Testis (tissue), 2 donors: ENCODE measurements around the gene DOC2A.

Source experiments
- POLR2A ChIP-seq: fragments of 450-650 bp; IDR thresholded peaks from one replicate; pipeline ENCODE4 v1.6.1; 2017; ENCODE audit warnings: antibody characterized with exemption, mild to moderate bottlenecking, moderate library complexity
- TF ChIP-seq, protein P1 (sequence below), 3 experiments: fragments of 450-650 bp in 2 of 3; fragments of 200-600 bp in 1 of 3; sonication (generic) in 1 of 3; IDR thresholded peaks; one replicate each; pipeline ENCODE4 v1.5.1; 2016 to 2019; ENCODE audit warnings: antibody characterized with exemption in 3 of 3, mild to moderate bottlenecking in 2 of 3, moderate library complexity in 1 of 3

DNA sequence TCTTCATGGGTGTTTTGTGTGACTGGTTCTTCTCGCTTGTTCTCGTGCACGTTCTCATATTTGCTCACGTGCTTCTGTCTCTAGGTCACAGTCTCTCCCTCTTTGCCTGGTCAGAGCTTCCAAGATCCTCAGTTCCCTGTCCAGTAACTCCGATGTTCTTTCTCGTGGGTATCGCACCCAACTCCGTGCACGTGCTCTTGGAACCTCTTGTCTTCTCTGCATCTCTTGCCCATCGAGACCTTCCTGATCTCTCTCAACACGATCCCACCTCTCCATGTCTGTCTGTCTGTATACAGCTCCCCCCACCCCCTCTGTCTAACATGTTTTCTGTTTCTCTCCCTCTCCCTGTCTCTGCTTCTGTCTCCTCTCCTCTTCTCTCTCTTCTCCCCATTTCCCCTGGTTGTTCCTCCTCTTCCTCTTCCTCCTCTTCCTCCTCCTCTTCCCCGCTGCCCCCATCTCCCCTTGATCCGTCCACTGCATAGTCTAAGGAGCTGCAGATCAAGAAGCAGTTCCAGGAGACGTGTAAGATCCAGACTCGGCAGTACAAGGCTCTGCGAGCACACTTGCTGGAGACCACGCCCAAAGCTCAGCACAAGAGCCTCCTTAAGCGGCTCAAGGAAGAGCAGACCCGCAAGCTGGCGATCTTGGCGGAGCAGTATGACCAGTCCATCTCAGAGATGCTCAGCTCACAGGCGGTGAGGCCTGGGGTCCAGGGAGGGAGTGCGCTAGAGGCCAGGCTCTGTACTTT lies 21.5 kb downstream of the DOC2A start:
- TF ChIP-seq, protein P1, sequence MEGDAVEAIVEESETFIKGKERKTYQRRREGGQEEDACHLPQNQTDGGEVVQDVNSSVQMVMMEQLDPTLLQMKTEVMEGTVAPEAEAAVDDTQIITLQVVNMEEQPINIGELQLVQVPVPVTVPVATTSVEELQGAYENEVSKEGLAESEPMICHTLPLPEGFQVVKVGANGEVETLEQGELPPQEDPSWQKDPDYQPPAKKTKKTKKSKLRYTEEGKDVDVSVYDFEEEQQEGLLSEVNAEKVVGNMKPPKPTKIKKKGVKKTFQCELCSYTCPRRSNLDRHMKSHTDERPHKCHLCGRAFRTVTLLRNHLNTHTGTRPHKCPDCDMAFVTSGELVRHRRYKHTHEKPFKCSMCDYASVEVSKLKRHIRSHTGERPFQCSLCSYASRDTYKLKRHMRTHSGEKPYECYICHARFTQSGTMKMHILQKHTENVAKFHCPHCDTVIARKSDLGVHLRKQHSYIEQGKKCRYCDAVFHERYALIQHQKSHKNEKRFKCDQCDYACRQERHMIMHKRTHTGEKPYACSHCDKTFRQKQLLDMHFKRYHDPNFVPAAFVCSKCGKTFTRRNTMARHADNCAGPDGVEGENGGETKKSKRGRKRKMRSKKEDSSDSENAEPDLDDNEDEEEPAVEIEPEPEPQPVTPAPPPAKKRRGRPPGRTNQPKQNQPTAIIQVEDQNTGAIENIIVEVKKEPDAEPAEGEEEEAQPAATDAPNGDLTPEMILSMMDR (IDR thresholded peaks at IDR 0.05), result no peak
- no peak for TF ChIP-seq POLR2A
